Nephron (organoid): ENCODE results near the gene TMEM80.
A peak's percentile ranks its signal among the peaks of the same experiment; 100 is the strongest.

Experiments used
- H3K27ac Mint-ChIP-seq, 3 experiments: 2 replicates each; pipeline ENCODE4 v1.8.0; 2020; ENCODE audit warnings: mixed read lengths in 3 of 3, mild to moderate bottlenecking in 2 of 3, moderate library complexity in 1 of 3
- H3K27me3 Mint-ChIP-seq: 2 replicates; pipeline ENCODE4 v1.8.0; 2021; ENCODE audit warnings: low read depth, mild to moderate bottlenecking, moderate library complexity, mixed read lengths
- H3K36me3 Mint-ChIP-seq: 2 replicates; pipeline ENCODE4 v1.8.0; 2020; ENCODE audit warnings: low read depth, mixed read lengths
- H3K4me1 Mint-ChIP-seq: 2 replicates; pipeline ENCODE4 v1.8.0; 2020; ENCODE audit warnings: mixed read lengths
- H3K4me3 Mint-ChIP-seq, 3 experiments: 2 replicates each; pipeline ENCODE4 v1.8.0; 2020; ENCODE audit warnings: mild to moderate bottlenecking in 3 of 3, mixed read lengths in 3 of 3, moderate library complexity in 2 of 3
- H3K9me3 Mint-ChIP-seq: 2 replicates; pipeline ENCODE4 v1.8.0; 2020; ENCODE audit warnings: mixed read lengths
- CTCF ChIP-seq, 3 experiments: fragments of 200-600 bp; sonication (generic); IDR thresholded peaks; one replicate each; pipeline ENCODE4 v1.5.0; 2021; ENCODE audit warnings: antibody characterized with exemption in 3 of 3; ENCODE audit not compliant: unreplicated experiment in 3 of 3

The TMEM80 gene

DNA sequence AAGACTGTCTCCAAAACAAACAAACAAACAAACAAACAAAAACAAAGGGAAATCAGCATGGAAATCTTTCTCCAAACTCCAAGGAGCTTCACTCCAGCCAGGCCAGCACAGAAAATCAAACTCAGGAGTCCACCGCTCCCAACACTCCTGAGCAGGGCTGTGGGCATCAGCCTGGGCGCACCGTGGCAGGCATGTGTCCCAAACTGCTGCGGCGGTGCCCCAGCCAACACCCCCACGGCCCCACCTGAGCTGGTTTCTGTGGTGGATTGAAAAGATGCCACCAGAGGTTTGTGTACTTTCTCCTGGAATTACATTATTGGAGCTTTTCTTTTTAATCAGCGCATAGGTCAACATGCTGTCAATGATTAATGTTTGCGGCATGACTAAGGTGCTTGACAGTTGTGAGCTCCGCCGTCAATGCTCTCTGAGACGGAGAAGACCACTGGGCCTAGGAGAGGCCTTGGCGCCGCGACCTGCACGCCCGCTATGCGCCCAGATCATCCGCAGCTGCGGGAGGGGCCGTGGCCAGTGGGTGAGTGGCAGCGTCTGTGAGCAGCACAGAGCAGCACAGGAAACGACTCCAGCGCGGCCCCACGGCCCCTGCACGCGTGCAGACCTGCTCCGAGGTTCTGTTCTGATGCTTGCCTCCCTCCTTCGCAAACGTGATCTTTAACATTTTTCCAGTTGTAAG, 40.4 kb upstream of the TMEM80 start:
- H3K27me3 Mint-ChIP-seq, result no peaks in the 10 kb centered on the region
- H3K27ac Mint-ChIP-seq, result peak overlapping the region in 1 of 3 experiments; percentile 28
- H3K4me1 Mint-ChIP-seq, result no peaks in the 10 kb centered on the region
- no peak overlapping the region for H3K4me3 Mint-ChIP-seq
- TF ChIP-seq CTCF (IDR thresholded peaks at IDR 0.05; ENCODE audit: unreplicated experiment in 3 of 3), result no peak
- no peaks in the 10 kb centered on the region for H3K9me3 Mint-ChIP-seq
- peaks cover 36% of the 10 kb centered on the region for H3K36me3 Mint-ChIP-seq

DNA sequence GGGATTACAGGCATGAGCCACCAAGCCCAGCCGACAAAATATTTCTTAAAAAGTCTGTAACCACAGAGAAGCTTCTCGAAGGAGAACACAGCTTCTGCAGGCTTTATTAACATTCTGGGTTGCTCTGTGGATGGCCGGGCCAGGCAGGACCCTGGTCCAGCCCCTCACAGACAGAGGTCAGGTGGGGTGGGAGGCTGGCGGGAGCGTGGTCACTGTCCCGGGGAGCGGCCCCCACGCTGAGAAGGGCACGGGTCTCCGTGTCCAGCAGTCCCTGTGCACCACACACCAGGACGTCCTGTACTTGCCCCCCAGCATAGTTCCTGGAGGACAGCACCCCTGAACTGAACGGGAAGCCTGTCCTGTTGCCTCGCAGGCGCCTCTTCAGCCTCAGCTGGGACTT, 39.2 kb upstream of the TMEM80 start:
- no peak overlapping the region for H3K4me3 Mint-ChIP-seq
- H3K36me3 Mint-ChIP-seq, result peaks cover 33% of the 10 kb centered on the region
- no peak for TF ChIP-seq CTCF (IDR thresholded peaks at IDR 0.05; ENCODE audit: unreplicated experiment in 3 of 3)
- no peaks in the 10 kb centered on the region for H3K27me3 Mint-ChIP-seq
- no peaks in the 10 kb centered on the region for H3K9me3 Mint-ChIP-seq
- no peak overlapping the region for H3K27ac Mint-ChIP-seq
- no peaks in the 10 kb centered on the region for H3K4me1 Mint-ChIP-seq

- Mint-ChIP-seq H3K36me3 (peaks cover 28% of the 10 kb centered on the region), H3K27me3 (no peaks in the 10 kb centered on the region), H3K4me3 (no peak overlapping the region), H3K4me1 (no peaks in the 10 kb centered on the region), H3K9me3 (no peaks in the 10 kb centered on the region), H3K27ac (no peak overlapping the region)
- no peak for TF ChIP-seq CTCF (IDR thresholded peaks at IDR 0.05; ENCODE audit: unreplicated experiment in 3 of 3)
Observed at GRCh38 chr11:656866-657265, 38.8 kb upstream of the TMEM80 start.

- Mint-ChIP-seq H3K4me3 (no peak overlapping the region), H3K4me1 (no peaks in the 10 kb centered on the region), H3K27me3 (no peaks in the 10 kb centered on the region), H3K36me3 (peaks cover 27% of the 10 kb centered on the region), H3K27ac (no peak overlapping the region), H3K9me3 (no peaks in the 10 kb centered on the region)
- TF ChIP-seq CTCF (IDR thresholded peaks at IDR 0.05; ENCODE audit: unreplicated experiment in 3 of 3), result no peak
Observed at GRCh38 chr11:657691-658126, 37.9 kb upstream of the TMEM80 start.

- Mint-ChIP-seq H3K4me1 (peaks cover 4% of the 10 kb centered on the region), H3K27ac (no peak overlapping the region), H3K27me3 (no peaks in the 10 kb centered on the region), H3K4me3 (no peak overlapping the region), H3K36me3 (peaks cover 33% of the 10 kb centered on the region), H3K9me3 (no peaks in the 10 kb centered on the region)
- no peak for TF ChIP-seq CTCF (IDR thresholded peaks at IDR 0.05; ENCODE audit: unreplicated experiment in 3 of 3)
Observed at GRCh38 chr11:659532-660085, 36.0 kb upstream of the TMEM80 start.

DNA sequence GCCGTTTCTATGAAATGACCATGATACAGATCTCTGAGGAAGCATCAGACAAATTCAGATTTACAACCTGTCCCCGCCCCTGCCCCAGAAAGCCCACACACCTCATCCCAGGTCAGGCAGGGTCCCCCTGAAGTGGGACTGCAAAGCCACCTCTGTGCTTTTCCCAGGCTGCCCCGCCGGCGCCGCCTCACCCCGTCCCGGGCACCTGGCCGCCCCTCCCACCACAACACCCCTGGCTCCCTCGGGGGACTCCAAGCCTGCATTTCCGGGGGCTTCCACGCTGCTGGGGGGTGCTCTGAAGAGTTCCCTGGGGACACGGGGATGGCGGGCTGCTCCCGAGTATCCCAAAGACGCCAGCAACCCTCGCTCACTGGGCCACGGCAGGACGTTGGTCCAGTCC, 35.3 kb upstream of the TMEM80 start:
- Mint-ChIP-seq H3K4me3 (no peak overlapping the region), H3K36me3 (peaks cover 30% of the 10 kb centered on the region), H3K4me1 (peaks cover 7% of the 10 kb centered on the region), H3K9me3 (no peaks in the 10 kb centered on the region), H3K27me3 (no peaks in the 10 kb centered on the region), H3K27ac (no peak overlapping the region)
- no peak for TF ChIP-seq CTCF (IDR thresholded peaks at IDR 0.05; ENCODE audit: unreplicated experiment in 3 of 3)
